Measurements from ENCODE around the gene PIH1D1. TPM values are rescaled to one million over a fixed set of nuclear protein-coding genes. Genes with fewer than 3 reads are reported as not detected.
A peak's percentile ranks its signal among the peaks of the same experiment; 100 is the strongest.

Gene PIH1D1
- total RNA-seq, 1 experiment from 2014 or later: 166 TPM

DNA sequence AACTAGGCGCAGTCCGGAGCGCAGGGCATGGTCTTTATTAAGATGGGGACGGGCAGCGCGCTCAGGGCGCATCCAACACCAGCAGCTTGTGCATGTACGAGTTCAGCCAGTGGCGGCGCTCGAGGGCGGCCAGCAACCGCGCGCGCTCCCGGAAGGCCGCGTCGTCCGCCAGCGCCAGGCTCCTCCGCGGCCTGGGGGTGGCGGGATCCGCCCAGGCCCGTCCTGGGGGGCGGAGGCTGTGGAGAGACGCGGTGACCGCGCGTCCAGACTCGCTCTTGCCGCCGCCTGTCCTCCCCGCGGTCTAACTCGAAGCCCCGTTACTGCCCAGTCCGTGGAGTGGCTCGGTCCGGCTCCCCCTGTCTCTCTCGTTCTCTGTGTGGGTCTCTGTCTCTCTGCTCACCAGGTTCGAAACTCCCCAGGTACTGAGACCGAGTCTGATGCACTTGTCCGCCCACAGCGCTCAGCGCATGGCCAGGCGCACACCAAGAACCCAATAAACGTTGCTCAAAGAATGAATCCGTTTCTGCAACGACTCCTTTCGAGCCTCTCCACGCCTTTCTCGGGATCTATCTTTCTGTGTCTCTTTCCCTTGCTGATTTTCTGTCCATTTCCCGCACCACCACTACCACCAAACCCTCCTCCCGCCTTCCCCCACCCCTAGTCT is 29.1 kb downstream of the PIH1D1 start:
- Histone ChIP-seq H2BK15ac (ENCODE audit: low read depth, low read length) (no peak overlapping the region), H3K18ac (ENCODE audit: insufficient read length, low read depth, low read length) (peak overlapping the region; percentile 27), H3K27ac (ENCODE audit: insufficient read length, low read depth, low read length) (no peak overlapping the region), H2AFZ (ENCODE audit: low read length) (no peak overlapping the region), H3K4me2 (ENCODE audit: insufficient read depth, insufficient read length, low read length) (peak overlapping the region; percentile 84), H3K23ac (ENCODE audit: insufficient read length, low read depth, low read length) (no peak overlapping the region), H3K9ac (ENCODE audit: extremely low read depth, insufficient read length, low read length) (no peak overlapping the region), H3K56ac (ENCODE audit: insufficient read length, low read depth, low read length) (no peak overlapping the region), H4K91ac (ENCODE audit: insufficient read length, low read depth, low read length) (no peak overlapping the region), H3K79me1 (ENCODE audit: insufficient read depth, low read depth, low read length, poor library complexity, severe bottlenecking) (no peaks in the 10 kb centered on the region), H2AK5ac (ENCODE audit: insufficient read length, low read length) (no peak overlapping the region), H3K27me3 (ENCODE audit: insufficient read depth, low read length) (peaks cover 32% of the 10 kb centered on the region; the same call in 1 of the 2 replicates), H3K79me2 (ENCODE audit: insufficient read depth, low read length) (no peaks in the 10 kb centered on the region), H2BK5ac (ENCODE audit: insufficient read length, low read length) (no peak overlapping the region), H2BK120ac (ENCODE audit: low read depth, low read length, poor library complexity, severe bottlenecking) (no peak overlapping the region), H3K14ac (ENCODE audit: insufficient read depth, low read length) (no peak overlapping the region), H3K23me2 (ENCODE audit: insufficient read length, low read depth, low read length, poor library complexity, severe bottlenecking) (peaks cover 12% of the 10 kb centered on the region), H3T11ph (ENCODE audit: low read length) (no peak overlapping the region), H2BK12ac (ENCODE audit: insufficient read length, low read depth, low read length) (no peak overlapping the region), H4K20me1 (ENCODE audit: control insufficient read depth, insufficient read depth, insufficient read length) (no peaks in the 10 kb centered on the region), H4K5ac (ENCODE audit: insufficient read length, low read depth, low read length) (no peak overlapping the region), H2BK20ac (ENCODE audit: low read depth, low read length, poor library complexity, severe bottlenecking) (no peak overlapping the region), H3K4ac (ENCODE audit: low read depth, low read length) (no peak overlapping the region), H4K8ac (replicated peaks; ENCODE audit: insufficient read length, low read depth, low read length) (no peak overlapping the region), H3K4me1 (ENCODE audit: insufficient read depth, low read length) (peaks cover 2% of the 10 kb centered on the region), H3K9me3 (ENCODE audit: control insufficient read depth, low read depth, low read length) (no peaks in the 10 kb centered on the region)
- Mint-ChIP-seq H3K27me3 (ENCODE audit: low read depth) (peaks cover 76% of the 10 kb centered on the region), H3K27ac (no peak overlapping the region), H3K9me3 (peaks cover 0 to 9% of the 10 kb centered on the region in 2 experiments; a peak in 2 of 5 replicates), H3K4me3 (peak overlapping the region; percentile 48 to 75), H3K36me3 (ENCODE audit: insufficient read depth in 1 of 3, low read depth in 3 of 3) (no peaks in the 10 kb centered on the region; a peak in 2 of 7 replicates), H3K4me1 (peaks cover 61 to 75% of the 10 kb centered on the region in 2 experiments)
- no CpG with 5 or more reads among the region's 58 CpGs for WGBS (ENCODE audit: extremely low coverage, insufficient read length, low lambda C conversion rate)
- peak; percentile 88 for DNase-seq
- TF ChIP-seq, protein P1, sequence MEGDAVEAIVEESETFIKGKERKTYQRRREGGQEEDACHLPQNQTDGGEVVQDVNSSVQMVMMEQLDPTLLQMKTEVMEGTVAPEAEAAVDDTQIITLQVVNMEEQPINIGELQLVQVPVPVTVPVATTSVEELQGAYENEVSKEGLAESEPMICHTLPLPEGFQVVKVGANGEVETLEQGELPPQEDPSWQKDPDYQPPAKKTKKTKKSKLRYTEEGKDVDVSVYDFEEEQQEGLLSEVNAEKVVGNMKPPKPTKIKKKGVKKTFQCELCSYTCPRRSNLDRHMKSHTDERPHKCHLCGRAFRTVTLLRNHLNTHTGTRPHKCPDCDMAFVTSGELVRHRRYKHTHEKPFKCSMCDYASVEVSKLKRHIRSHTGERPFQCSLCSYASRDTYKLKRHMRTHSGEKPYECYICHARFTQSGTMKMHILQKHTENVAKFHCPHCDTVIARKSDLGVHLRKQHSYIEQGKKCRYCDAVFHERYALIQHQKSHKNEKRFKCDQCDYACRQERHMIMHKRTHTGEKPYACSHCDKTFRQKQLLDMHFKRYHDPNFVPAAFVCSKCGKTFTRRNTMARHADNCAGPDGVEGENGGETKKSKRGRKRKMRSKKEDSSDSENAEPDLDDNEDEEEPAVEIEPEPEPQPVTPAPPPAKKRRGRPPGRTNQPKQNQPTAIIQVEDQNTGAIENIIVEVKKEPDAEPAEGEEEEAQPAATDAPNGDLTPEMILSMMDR (conservative IDR thresholded peaks at IDR 0.05): peak; percentile 83

Data from H9 (cell line).